Gastroesophageal sphincter (tissue), 4 donors: ENCODE data around the gene MTCL1. TPM values are rescaled to one million over a fixed set of nuclear protein-coding genes. Genes with fewer than 3 reads are reported as not detected.

ENCODE experiments used
- ATAC-seq: fragments of 150-250 bp; one replicate; pipeline ENCODE4 v1.9.1; 2016; ENCODE audit warnings: mild to moderate bottlenecking, moderate library complexity
- H3K27ac ChIP-seq, 4 donors: fragments of 200-600 bp; sonication (generic) in 3 of 4; 1 replicate in 3 of 4; 2 replicates in 1 of 4; pipeline ENCODE4 v1.5.1; 2016 to 2019
- H3K27me3 ChIP-seq: fragments of 200-600 bp; sonication (generic); one replicate; pipeline ENCODE4 v1.5.1; 2019
- H3K36me3 ChIP-seq, 2 donors: fragments of 200-600 bp; sonication (generic); one replicate each; pipeline ENCODE4 v1.5.1; 2019; ENCODE audit warnings: control low read depth in 1 of 2
- H3K4me1 ChIP-seq, 3 donors: fragments of 200-600 bp; sonication (generic); 1 replicate in 2 of 3; 2 replicates in 1 of 3; pipeline ENCODE4 v1.5.1; 2016 to 2019; ENCODE audit warnings: control low read depth in 2 of 3
- H3K4me3 ChIP-seq, 2 donors: fragments of 200-600 bp; sonication (generic); one replicate each; pipeline ENCODE4 v1.5.1; 2019; ENCODE audit warnings: mild to moderate bottlenecking in 1 of 2, moderate library complexity in 1 of 2
- H3K9me3 ChIP-seq, 3 donors: fragments of 200-600 bp; sonication (generic); one replicate each; pipeline ENCODE4 v1.5.1; 2017 to 2019; ENCODE audit warnings: control low read depth in 2 of 3
- EP300 ChIP-seq: sonication (generic); formaldehyde crosslinking; IDR thresholded peaks from one replicate; pipeline ENCODE4 v1.6.1; 2017; ENCODE audit warnings: antibody characterized with exemption, mild to moderate bottlenecking
- POLR2A ChIP-seq, 2 donors: fragments of 450-650 bp; IDR thresholded peaks; one replicate each; pipeline ENCODE4 v1.6.1; 2017; ENCODE audit warnings: antibody characterized with exemption in 2 of 2, mild to moderate bottlenecking in 2 of 2, moderate library complexity in 1 of 2
- POLR2AphosphoS5 ChIP-seq: sonication (generic); formaldehyde crosslinking; IDR thresholded peaks from one replicate; pipeline ENCODE4 v1.6.1; 2017; ENCODE audit warnings: antibody characterized with exemption
- WGBS, 2 donors: methylation state at CpG; one replicate each; pipeline ENCODE4 v1.1.5; 2018; ENCODE audit warnings: low coverage in 1 of 2; 5-methylcytosine and 5-hydroxymethylcytosine counted together
- total RNA-seq, 4 donors: library from RNA; depleted of rRNA; stranded (reverse); fragments of >200 nt; gene quantifications; one replicate each; pipeline ENCODE4 v1.1.0, GENCODE V29; 2016
- TF ChIP-seq, protein P1 (sequence below), 4 experiments: fragments of 200-600 bp in 2 of 4; fragments of 450-650 bp in 2 of 4; sonication (generic) in 1 of 4; IDR thresholded peaks; one replicate each; pipeline ENCODE4 v1.5.1; 2017 to 2019; ENCODE audit warnings: antibody characterized with exemption in 4 of 4, mild to moderate bottlenecking in 2 of 4, moderate library complexity in 2 of 4

The MTCL1 gene
- total RNA-seq, 4 donors from 2014 or later, result 35.0 to 68.0 (median 51.4) TPM

GRCh38 chr18:8794156-8794933 is 89.0 kb downstream of the MTCL1 start:
- peak overlapping the region in 1 of 4 donors; percentile 9 for H3K27ac ChIP-seq
- 85 to 91% methylated on average over 4 to 10 of the region's 12 CpGs for WGBS, 2 donors

DNA sequence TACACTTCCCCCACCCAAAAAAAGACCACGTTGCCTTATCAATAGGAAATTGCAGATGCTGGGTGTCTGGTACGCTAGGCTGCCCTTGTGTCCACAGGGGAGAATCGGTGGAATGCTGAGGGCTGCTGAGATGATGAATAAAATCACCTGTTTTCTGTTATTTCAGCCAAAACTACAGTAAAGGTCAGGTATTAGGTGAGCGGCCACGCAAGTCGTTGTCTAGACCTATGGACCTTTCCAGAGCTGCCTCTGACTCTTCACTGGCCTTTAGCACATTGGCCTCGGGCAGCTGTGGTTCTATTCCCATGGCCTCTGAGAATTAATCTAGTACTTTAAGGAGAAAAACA is 89.6 kb downstream of the MTCL1 start:
- H3K4me3 ChIP-seq, result no peak overlapping the region
- 86% methylated on average over 4 to 5 of the region's 7 CpGs for WGBS, 2 donors

More at GRCh38 chr18:8794156-8794933, 89.0 kb downstream of the MTCL1 start:
- Histone ChIP-seq H3K27me3 (no peaks in the 10 kb centered on the region), H3K36me3 (no peaks in the 10 kb centered on the region), H3K9me3 (no peaks in the 10 kb centered on the region), H3K4me3 (no peak overlapping the region), H3K4me1 (peaks cover 3 to 55% (median 4%) of the 10 kb centered on the region in 3 donors)
- TF ChIP-seq POLR2AphosphoS5, result no peak
- no peak for TF ChIP-seq POLR2A (IDR thresholded peaks at IDR 0.05)
- TF ChIP-seq, protein P1, sequence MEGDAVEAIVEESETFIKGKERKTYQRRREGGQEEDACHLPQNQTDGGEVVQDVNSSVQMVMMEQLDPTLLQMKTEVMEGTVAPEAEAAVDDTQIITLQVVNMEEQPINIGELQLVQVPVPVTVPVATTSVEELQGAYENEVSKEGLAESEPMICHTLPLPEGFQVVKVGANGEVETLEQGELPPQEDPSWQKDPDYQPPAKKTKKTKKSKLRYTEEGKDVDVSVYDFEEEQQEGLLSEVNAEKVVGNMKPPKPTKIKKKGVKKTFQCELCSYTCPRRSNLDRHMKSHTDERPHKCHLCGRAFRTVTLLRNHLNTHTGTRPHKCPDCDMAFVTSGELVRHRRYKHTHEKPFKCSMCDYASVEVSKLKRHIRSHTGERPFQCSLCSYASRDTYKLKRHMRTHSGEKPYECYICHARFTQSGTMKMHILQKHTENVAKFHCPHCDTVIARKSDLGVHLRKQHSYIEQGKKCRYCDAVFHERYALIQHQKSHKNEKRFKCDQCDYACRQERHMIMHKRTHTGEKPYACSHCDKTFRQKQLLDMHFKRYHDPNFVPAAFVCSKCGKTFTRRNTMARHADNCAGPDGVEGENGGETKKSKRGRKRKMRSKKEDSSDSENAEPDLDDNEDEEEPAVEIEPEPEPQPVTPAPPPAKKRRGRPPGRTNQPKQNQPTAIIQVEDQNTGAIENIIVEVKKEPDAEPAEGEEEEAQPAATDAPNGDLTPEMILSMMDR (IDR thresholded peaks at IDR 0.05), result no peak
- TF ChIP-seq EP300, result no peak
- no peak for ATAC-seq

DNA sequence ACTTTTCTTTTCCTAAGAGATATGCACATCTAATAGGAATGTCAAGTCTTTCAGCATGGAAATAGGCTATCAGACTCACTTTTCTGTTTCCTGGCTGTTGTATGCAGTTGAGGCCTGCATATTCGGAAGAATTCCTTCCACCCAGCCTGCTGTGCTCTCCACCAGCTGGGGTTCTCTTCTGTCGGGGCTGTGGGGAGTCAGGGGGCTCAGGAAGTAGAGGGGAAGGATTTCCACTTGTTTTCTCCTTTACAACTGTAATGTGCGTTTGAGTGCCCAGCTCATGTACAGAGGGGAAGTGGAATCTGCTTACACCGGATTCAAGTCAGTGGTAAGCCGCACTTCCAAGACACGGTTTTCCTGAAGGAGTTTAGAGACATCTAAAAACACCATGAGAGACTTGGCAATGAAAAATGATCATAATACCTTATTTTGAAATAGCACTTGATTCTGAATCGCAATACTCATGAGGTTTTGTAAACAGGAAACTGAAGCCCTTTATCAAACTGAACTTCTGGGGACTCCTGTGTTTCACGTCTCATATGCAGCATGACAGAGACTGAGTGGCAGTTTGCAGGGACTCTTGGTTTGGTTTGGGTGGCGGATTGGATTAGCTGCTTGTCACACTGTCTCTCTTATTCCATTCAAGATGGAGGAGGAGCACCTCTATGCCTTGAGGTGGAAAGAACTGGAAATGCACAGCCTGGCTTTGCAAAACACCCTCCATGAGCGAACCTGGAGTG is 90.4 kb downstream of the MTCL1 start:
- no peaks in the 10 kb centered on the region for H3K9me3 ChIP-seq
- H3K27ac ChIP-seq, result peak overlapping the region in 1 of 4 donors; percentile 26
- H3K4me1 ChIP-seq, result peaks cover 3 to 70% (median 4%) of the 10 kb centered on the region in 3 donors
- H3K27me3 ChIP-seq, result no peaks in the 10 kb centered on the region
- no peaks in the 10 kb centered on the region for H3K36me3 ChIP-seq
- WGBS, 2 donors, result 71 to 83% methylated on average over 4 to 9 of the region's 10 CpGs
- ATAC-seq, result no peak
- no peak for TF ChIP-seq POLR2AphosphoS5
- no peak for TF ChIP-seq POLR2A (IDR thresholded peaks at IDR 0.05)
- TF ChIP-seq, protein P1 (IDR thresholded peaks at IDR 0.05), result no peak
- TF ChIP-seq EP300, result no peak
- no peak overlapping the region for H3K4me3 ChIP-seq

More for the DNA sequence above, 89.6 kb downstream of the MTCL1 start:
- peaks cover 3 to 61% (median 4%) of the 10 kb centered on the region in 3 donors for H3K4me1 ChIP-seq
- H3K36me3 ChIP-seq, result no peaks in the 10 kb centered on the region
- peak overlapping the region in 1 of 4 donors; percentile 9 for H3K27ac ChIP-seq
- no peaks in the 10 kb centered on the region for H3K27me3 ChIP-seq
- TF ChIP-seq, protein P1 (IDR thresholded peaks at IDR 0.05), result no peak
- no peak for TF ChIP-seq POLR2AphosphoS5
- no peak for TF ChIP-seq POLR2A (IDR thresholded peaks at IDR 0.05)
- TF ChIP-seq EP300, result no peak
- ATAC-seq, result no peak
- no peaks in the 10 kb centered on the region for H3K9me3 ChIP-seq

DNA sequence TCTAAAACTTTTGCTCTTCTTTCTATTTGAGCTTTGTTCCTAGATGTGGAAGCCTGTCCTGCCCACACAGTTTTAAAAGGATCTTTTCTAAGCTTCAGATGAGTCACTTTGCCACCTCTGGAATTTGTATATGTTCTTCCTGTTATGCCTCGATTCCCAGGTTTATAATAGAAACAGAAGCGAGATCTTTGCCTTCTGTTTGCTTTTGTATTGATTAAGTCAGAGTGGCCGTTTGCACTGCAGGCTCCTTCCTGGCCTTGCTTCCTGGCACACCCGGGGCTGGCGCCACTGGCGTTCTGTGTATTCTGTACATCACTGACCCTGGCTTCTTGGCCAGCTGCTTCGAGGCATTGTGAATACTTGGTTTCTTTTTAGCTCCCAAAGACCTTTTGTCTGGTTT is 91.8 kb downstream of the MTCL1 start:
- TF ChIP-seq, protein P1 (IDR thresholded peaks at IDR 0.05), result no peak
- no peak for TF ChIP-seq POLR2AphosphoS5
- TF ChIP-seq POLR2A (IDR thresholded peaks at IDR 0.05), result no peak
- TF ChIP-seq EP300, result no peak
- Histone ChIP-seq H3K27me3 (no peaks in the 10 kb centered on the region), H3K27ac (peak overlapping the region in 2 of 4 donors; percentile 82 to 93), H3K9me3 (no peaks in the 10 kb centered on the region), H3K4me1 (peaks cover 3 to 84% (median 7%) of the 10 kb centered on the region in 3 donors), H3K36me3 (no peaks in the 10 kb centered on the region), H3K4me3 (no peak overlapping the region)
- no peak for ATAC-seq
- WGBS, 2 donors, result 0 to 29% methylated on average over 3 to 7 of the region's 7 CpGs
